Measurements from ENCODE around the gene STK11IP. TPM values are rescaled to one million over a fixed set of nuclear protein-coding genes. Genes with fewer than 3 reads are reported as not detected.

The STK11IP gene
- total and polyA plus RNA-seq, 2 of the 13 experiments (the other 11 are each of a cell fraction or from before 2014, with no cell fraction given): 12.8 to 24.0 TPM

GRCh38 chr2:219561179-219562048 is 36.2 kb upstream of the STK11IP start (continued):
- TF ChIP-seq ZNF546 (CRISPR knock-in tag; conservative IDR thresholded peaks at IDR 0.05) (no peak), ZNF629 (CRISPR knock-in tag; conservative IDR thresholded peaks at IDR 0.05) (no peak), ZNF318 (CRISPR knock-in tag; IDR thresholded peaks at IDR 0.05) (no peak), KLF15 (CRISPR knock-in tag; IDR thresholded peaks at IDR 0.05; ENCODE audit: borderline replicate concordance) (no peak), PRPF4 (IDR thresholded peaks at IDR 0.05; ENCODE audit: low read depth, low read length, poor library complexity, severe bottlenecking) (no peak), FOXC1 (CRISPR knock-in tag; IDR thresholded peaks at IDR 0.05; ENCODE audit: borderline replicate concordance) (no peak), MAFK (conservative IDR thresholded peaks at IDR 0.05 in 1 of 2, IDR thresholded peaks at IDR 0.05 in 1 of 2; ENCODE audit: low read length in 2 of 2) (no peak), ZKSCAN1 (IDR thresholded peaks at IDR 0.05; ENCODE audit: low read length) (no peak), PHF20 (CRISPR knock-in tag; IDR thresholded peaks at IDR 0.05) (no peak; the same call in 1 of the 2 replicates), ZNF33A (CRISPR knock-in tag; IDR thresholded peaks at IDR 0.05; ENCODE audit: borderline replicate concordance) (no peak), SNAPC4 (CRISPR knock-in tag; IDR thresholded peaks at IDR 0.05) (no peak), NFKBIZ (CRISPR knock-in tag; IDR thresholded peaks at IDR 0.05) (no peak), CCDC6 (CRISPR knock-in tag; IDR thresholded peaks at IDR 0.05) (no peak), ETV6 (CRISPR knock-in tag; conservative IDR thresholded peaks at IDR 0.05) (no peak), KAT7 (CRISPR knock-in tag; IDR thresholded peaks at IDR 0.05; ENCODE audit: borderline replicate concordance) (no peak), PTBP1 (IDR thresholded peaks at IDR 0.05; ENCODE audit: low read depth, low read length, poor library complexity, severe bottlenecking) (no peak)

Measured in HepG2 (cell line).